ENCODE data around the gene IL6ST.
A peak's percentile ranks its signal among the peaks of the same experiment; 100 is the strongest.
"Not testable (repeated sequence)": the region's sequence is repeated elsewhere in the genome, so short reads cannot be mapped to it uniquely, and the experiment has no call there.

IL6ST gene

DNA sequence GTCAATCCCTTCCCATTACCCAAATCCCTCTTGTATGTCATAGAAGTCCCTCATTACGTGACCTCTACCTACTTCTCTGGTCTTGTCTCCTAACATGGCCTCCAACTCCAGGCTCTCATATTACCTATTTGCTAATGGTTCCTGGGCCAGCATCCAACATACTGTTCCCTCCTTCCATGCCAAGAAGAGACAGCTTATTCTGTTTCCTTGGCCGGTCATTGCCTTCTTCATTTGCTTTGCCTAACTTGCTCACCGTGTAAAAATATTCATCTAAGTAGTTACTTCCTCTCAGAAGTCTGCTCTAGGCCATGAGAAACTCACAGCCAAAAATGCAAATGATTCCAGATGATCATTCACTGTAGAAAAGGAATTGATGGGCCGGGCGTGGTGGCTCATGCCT, 8.9 kb upstream of the IL6ST start:
- H3K4me3 ChIP-seq (ENCODE audit: control insufficient read depth, low read depth, low read length) = no peak overlapping the region
- TF ChIP-seq, protein P1, sequence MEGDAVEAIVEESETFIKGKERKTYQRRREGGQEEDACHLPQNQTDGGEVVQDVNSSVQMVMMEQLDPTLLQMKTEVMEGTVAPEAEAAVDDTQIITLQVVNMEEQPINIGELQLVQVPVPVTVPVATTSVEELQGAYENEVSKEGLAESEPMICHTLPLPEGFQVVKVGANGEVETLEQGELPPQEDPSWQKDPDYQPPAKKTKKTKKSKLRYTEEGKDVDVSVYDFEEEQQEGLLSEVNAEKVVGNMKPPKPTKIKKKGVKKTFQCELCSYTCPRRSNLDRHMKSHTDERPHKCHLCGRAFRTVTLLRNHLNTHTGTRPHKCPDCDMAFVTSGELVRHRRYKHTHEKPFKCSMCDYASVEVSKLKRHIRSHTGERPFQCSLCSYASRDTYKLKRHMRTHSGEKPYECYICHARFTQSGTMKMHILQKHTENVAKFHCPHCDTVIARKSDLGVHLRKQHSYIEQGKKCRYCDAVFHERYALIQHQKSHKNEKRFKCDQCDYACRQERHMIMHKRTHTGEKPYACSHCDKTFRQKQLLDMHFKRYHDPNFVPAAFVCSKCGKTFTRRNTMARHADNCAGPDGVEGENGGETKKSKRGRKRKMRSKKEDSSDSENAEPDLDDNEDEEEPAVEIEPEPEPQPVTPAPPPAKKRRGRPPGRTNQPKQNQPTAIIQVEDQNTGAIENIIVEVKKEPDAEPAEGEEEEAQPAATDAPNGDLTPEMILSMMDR (IDR thresholded peaks at IDR 0.05; ENCODE audit: control insufficient read depth, insufficient read depth, low read depth, low read length, missing control alignments) = no peak
- no peak for DNase-seq (ENCODE audit: low read depth)

GRCh38 chr5:56003179-56003578, 8.4 kb upstream of the IL6ST start:
- TF ChIP-seq, protein P1 (IDR thresholded peaks at IDR 0.05; ENCODE audit: control insufficient read depth, insufficient read depth, low read depth, low read length, missing control alignments) = no peak
- no peak overlapping the region for H3K4me3 ChIP-seq (ENCODE audit: control insufficient read depth, low read depth, low read length)
- no peak for DNase-seq (ENCODE audit: low read depth)

DNA sequence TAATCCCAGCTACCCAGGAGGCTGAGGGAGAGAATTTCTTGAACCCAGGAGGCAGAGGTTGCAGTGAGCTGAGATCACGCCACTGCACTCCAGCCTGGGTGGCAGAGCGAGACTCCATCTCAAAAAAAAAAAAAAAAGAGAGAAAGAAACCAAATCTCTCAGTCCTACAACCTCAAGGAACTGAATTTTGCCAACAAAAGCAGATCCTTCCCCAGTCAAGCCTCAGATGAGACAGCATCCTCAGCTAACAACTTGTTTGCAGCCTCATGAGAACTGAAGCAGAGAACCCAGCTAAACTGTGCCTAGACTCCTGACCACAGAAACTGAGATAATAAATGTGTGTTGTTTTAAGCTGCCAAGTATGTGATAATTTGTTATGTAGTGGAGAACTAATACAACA, 7.5 kb upstream of the IL6ST start:
- TF ChIP-seq, protein P1 (IDR thresholded peaks at IDR 0.05; ENCODE audit: control insufficient read depth, insufficient read depth, low read depth, low read length, missing control alignments) = no peak
- no peak for DNase-seq (ENCODE audit: low read depth)
- no peak overlapping the region for H3K4me3 ChIP-seq (ENCODE audit: control insufficient read depth, low read depth, low read length)

DNA sequence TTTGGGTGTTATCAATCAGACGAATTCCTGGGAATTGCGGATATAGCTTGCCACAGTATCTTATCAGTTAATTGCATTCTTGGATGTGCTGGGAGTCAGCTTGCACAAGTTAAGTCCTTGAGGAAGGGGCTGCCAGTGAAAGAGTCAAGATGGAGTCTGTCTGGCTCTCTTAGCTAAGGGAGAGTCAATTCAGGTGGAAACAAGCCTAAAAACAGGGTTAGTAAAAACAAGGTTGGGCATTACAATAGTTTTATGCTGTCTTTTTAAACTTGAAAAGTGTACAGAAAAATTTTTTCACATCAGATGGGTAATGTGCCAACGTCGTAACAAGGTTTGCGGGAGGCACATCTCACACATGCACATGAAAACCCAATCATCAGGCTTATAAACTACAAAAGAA, 5.5 kb upstream of the IL6ST start:
- not testable (repeated sequence) for H3K4me3 ChIP-seq (ENCODE audit: control insufficient read depth, low read depth, low read length); DNase-seq (ENCODE audit: low read depth)

- H3K4me3 ChIP-seq (ENCODE audit: control insufficient read depth, low read depth, low read length) = no peak overlapping the region
- TF ChIP-seq, protein P1 (IDR thresholded peaks at IDR 0.05; ENCODE audit: control insufficient read depth, insufficient read depth, low read depth, low read length, missing control alignments) = no peak
- DNase-seq (ENCODE audit: low read depth) = no peak
Observed at GRCh38 chr5:55998966-55999365, 4.2 kb upstream of the IL6ST start.

DNA sequence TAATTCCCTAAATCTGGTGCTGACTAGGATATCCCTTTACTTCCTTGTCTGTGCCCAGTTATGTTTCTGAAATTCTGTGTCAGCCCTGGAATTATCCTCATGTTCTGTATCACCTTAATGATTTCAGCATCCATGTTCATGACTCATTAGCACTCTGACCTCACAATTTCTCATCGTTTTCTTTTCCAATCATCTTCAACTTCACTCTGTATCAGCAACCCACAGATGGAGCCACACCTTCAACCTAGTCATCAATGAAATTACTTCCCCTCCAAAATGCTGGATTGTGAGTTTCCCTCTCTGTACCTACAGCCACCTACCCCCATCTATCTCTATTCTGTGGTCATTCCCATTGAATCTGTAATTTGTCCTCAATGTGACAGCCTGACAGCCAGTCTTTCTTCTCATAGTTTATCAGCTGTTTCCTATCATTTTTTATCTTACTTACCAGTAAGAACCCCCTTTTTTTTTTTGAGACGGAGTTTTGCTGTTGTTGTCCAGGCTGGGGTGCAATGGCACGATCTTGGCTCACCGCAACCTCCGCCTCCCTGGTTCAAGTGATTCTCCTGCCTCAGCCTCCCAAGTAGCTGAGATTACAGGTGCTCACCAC, 3.1 kb upstream of the IL6ST start:
- TF ChIP-seq, protein P1 (IDR thresholded peaks at IDR 0.05; ENCODE audit: control insufficient read depth, insufficient read depth, low read depth, low read length, missing control alignments) = no peak
- no peak for DNase-seq (ENCODE audit: low read depth)
- H3K4me3 ChIP-seq (ENCODE audit: control insufficient read depth, low read depth, low read length) = no peak overlapping the region

- DNase-seq (ENCODE audit: low read depth) = peak; percentile 88
- H3K4me3 ChIP-seq (ENCODE audit: control insufficient read depth, low read depth, low read length) = peak overlapping the region; percentile 63
- TF ChIP-seq, protein P1 (IDR thresholded peaks at IDR 0.05; ENCODE audit: control insufficient read depth, insufficient read depth, low read depth, low read length, missing control alignments) = no peak
Observed at GRCh38 chr5:55994998-55995914, 493 bp upstream of the IL6ST start.

All from AG09309 (cell line).